Tibial artery (tissue), 4 donors: ENCODE data around the gene BRD7.

Source experiments
- DNase-seq, 2 donors: peaks; one replicate each; pipeline ENCODE4 v3.0.0-alpha.2; 2019
- H3K27ac ChIP-seq, 2 donors: fragments of 200-600 bp; sonication (generic) in 1 of 2; 1 replicate in 1 of 2; 2 replicates in 1 of 2; pipeline ENCODE4 v1.5.1; 2018 to 2019; ENCODE audit warnings: mild to moderate bottlenecking in 1 of 2
- H3K27me3 ChIP-seq, 2 donors: fragments of 200-600 bp; sonication (generic) in 1 of 2; one replicate each; pipeline versions ENCODE4 v1.5.1 to v1.6.0; 2016 to 2019
- H3K36me3 ChIP-seq, 3 donors: fragments of 200-600 bp; sonication (generic) in 2 of 3; one replicate each; pipeline ENCODE4 v1.5.1; 2016 to 2019; ENCODE audit warnings: mild to moderate bottlenecking in 2 of 3
- H3K4me1 ChIP-seq, 4 donors: fragments of 200-600 bp; sonication (generic) in 2 of 4; 1 replicate in 3 of 4; 2 replicates in 1 of 4; pipeline ENCODE4 v1.5.1; 2016 to 2019
- H3K4me3 ChIP-seq, 2 donors: fragments of 200-600 bp; sonication (generic) in 1 of 2; 1 replicate in 1 of 2; 2 replicates in 1 of 2; pipeline ENCODE4 v1.5.1; 2018 to 2019; ENCODE audit warnings: mild to moderate bottlenecking in 2 of 2
- H3K9me3 ChIP-seq, 3 donors: fragments of 200-600 bp; sonication (generic) in 1 of 3; one replicate each; pipeline ENCODE4 v1.5.1; 2016 to 2019
- CTCF ChIP-seq, 2 experiments: fragments of 200-600 bp in 1 of 2; fragments of 450-650 bp in 1 of 2; IDR thresholded peaks; one replicate each; pipeline ENCODE4 v1.5.1; 2017 to 2019; ENCODE audit warnings: antibody characterized with exemption in 2 of 2, mild to moderate bottlenecking in 1 of 2, moderate library complexity in 1 of 2
- intact Hi-C: fragments of 100-400 bp; cut with DNase I; formaldehyde crosslinking; loops from one replicate; pipeline ENCODE4 v1.15.0; 2023; ENCODE audit warnings: low total_unique reads

The BRD7 gene

DNA sequence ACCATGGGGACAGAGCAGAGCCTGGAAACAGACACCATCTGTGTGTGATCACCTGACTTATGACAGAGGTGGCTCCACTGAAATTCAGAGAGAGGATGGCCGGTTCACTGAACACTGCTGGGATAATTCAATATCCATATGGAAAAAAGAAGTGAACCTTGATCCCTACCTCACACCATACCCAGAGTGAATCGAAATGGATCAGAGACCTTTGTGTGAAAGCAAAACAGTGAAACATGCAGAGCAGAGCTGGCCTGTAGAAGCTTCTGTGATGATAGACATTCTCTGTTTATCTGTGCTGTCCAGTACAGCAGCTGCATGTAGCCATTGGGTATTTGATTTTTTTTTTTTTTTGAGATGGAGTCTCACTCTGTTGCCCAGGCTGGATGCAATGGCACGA is 82.1 kb downstream of the BRD7 start:
- Histone ChIP-seq H3K27me3 (no peaks in the 10 kb centered on the region), H3K27ac (no peak overlapping the region), H3K36me3 (no peaks in the 10 kb centered on the region), H3K4me3 (no peak overlapping the region), H3K9me3 (no peaks in the 10 kb centered on the region), H3K4me1 (peaks cover 0 to 14% (median 0%) of the 10 kb centered on the region in 4 donors)
- DNase-seq, result no peak
- TF ChIP-seq CTCF (IDR thresholded peaks at IDR 0.05), result no peak
- intact Hi-C loops, result no loop called here

GRCh38 chr16:50285406-50286003 is 83.3 kb downstream of the BRD7 start:
- intact Hi-C loops, result no loop called here
- Histone ChIP-seq H3K4me1 (peaks cover 0 to 14% (median 0%) of the 10 kb centered on the region in 4 donors), H3K4me3 (no peak overlapping the region), H3K27me3 (no peaks in the 10 kb centered on the region), H3K9me3 (no peaks in the 10 kb centered on the region), H3K27ac (no peak overlapping the region), H3K36me3 (no peaks in the 10 kb centered on the region)
- DNase-seq, result no peak
- no peak for TF ChIP-seq CTCF (IDR thresholded peaks at IDR 0.05)

DNA sequence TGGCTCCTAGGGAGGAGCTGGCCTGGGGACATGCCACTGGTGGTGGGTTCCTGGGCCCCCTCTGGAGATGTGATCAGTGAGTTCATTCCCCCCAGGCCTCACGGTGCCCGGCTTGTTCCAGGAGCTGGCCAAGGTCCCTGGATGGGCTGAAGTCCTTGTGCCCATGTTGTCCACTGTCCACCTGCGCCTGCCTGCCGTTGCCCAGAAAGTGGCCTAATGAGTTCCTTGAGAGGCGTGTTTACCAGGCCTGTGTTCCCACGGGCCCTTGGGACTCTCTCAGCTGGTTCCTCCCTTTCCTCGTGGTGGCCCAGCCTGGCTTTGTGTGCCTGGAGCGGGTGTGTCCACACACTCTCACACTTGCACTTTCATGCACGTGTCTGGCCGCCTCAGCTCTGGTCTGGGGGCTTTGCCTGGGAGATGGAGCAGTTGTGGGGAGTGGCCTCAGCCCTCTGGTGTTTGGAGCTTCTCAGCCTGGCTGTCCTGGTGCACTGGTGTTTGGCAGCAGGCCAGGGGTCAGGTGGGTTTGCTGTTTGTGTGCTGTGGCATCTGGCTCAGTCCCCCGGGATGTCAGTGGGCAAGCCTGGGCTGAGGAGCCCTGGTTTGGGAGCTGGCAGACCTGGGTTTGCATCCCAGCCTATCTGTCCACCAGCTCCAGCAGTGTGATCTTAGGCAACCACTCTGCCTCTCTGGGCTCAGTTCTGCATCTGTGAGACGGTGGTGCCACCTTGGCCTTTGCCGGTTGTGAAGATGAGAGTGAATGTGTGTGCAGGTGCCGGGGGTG is 84.5 kb downstream of the BRD7 start:
- TF ChIP-seq CTCF (IDR thresholded peaks at IDR 0.05), result no peak
- H3K4me1 ChIP-seq, result peaks cover 0 to 14% (median 0%) of the 10 kb centered on the region in 4 donors
- no peaks in the 10 kb centered on the region for H3K27me3 ChIP-seq
- no peak overlapping the region for H3K4me3 ChIP-seq
- DNase-seq, result peak; percentile 76 to 84
- intact Hi-C loops, result no loop called here
- H3K27ac ChIP-seq, result no peak overlapping the region
- H3K9me3 ChIP-seq, result no peaks in the 10 kb centered on the region
- H3K36me3 ChIP-seq, result no peaks in the 10 kb centered on the region

- DNase-seq, result no peak
- Histone ChIP-seq H3K27ac (no peak overlapping the region), H3K4me1 (peaks cover 0 to 14% (median 0%) of the 10 kb centered on the region in 4 donors), H3K9me3 (no peaks in the 10 kb centered on the region), H3K36me3 (no peaks in the 10 kb centered on the region), H3K4me3 (no peak overlapping the region), H3K27me3 (no peaks in the 10 kb centered on the region)
- intact Hi-C loops, result no loop called here
- no peak for TF ChIP-seq CTCF (IDR thresholded peaks at IDR 0.05)
These were observed 85.7 kb downstream of the BRD7 start for GRCh38 chr16:50282955-50283631.

DNA sequence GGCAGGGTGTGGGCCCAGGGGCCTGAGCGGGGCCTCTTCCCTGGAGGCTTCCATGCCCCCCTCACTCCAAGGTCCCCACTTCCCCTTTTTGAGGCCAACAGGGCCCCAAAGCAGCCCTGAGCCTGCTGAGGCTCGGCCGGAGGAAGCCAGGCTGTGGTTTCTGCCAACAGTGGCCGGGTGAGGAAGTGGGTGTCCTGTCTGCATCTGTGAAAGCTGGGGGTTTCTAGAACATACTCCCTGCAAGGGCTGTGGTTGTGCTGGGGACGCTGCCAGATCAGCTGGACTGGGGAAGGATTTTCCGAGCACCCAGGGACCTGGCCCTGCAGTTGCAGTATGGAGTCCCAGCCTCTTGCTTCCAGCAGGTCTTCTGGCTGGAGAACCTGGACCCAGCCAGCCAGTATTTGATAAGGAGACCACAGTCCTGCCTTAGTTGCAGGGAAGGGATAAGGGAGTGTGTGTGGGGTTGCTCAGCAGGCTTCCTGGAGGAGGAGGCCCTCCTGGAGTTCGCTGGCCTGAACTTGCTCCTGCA is 86.7 kb downstream of the BRD7 start:
- Histone ChIP-seq H3K9me3 (no peaks in the 10 kb centered on the region), H3K4me3 (no peak overlapping the region), H3K27ac (peak overlapping the region in 1 of 2 donors; percentile 9), H3K27me3 (no peaks in the 10 kb centered on the region), H3K36me3 (no peaks in the 10 kb centered on the region), H3K4me1 (peaks cover 0 to 14% (median 0%) of the 10 kb centered on the region in 4 donors)
- intact Hi-C loops, result no loop called here
- no peak for TF ChIP-seq CTCF (IDR thresholded peaks at IDR 0.05)
- DNase-seq, result peak; percentile 78 to 87
